Measurements from ENCODE around the gene EIF2AK2.

DNA sequence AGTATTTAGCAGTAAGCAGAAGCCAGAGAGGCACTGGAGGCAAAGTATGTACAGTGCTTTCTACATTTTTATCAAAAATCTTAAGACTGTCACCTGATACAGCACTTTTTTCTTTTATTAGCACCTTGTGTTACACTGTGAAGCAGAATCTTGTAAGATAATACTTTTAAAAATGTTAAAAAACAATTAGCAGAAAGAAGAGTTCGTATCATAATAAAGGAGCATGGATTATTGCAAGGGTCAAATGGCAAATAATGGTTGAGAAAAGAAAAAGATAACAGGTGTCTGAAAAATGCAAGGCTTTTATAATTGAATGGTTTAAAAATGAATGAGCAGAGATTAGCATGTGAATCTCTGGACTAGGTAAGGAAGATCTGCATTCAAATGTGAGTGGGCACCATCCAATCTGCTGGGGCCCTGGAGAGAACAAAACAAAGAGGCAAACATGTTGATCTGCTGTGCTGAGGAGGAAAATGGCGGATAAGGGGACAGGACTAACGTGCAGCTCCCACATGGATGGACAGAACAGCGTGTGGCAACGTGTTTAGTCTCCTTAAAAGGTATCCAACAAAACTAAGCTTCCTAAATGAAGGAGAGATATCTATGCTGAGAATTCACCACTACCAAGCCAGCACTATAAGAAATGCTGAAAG, 49.0 kb upstream of the EIF2AK2 start:
- TF ChIP-seq, protein P1, sequence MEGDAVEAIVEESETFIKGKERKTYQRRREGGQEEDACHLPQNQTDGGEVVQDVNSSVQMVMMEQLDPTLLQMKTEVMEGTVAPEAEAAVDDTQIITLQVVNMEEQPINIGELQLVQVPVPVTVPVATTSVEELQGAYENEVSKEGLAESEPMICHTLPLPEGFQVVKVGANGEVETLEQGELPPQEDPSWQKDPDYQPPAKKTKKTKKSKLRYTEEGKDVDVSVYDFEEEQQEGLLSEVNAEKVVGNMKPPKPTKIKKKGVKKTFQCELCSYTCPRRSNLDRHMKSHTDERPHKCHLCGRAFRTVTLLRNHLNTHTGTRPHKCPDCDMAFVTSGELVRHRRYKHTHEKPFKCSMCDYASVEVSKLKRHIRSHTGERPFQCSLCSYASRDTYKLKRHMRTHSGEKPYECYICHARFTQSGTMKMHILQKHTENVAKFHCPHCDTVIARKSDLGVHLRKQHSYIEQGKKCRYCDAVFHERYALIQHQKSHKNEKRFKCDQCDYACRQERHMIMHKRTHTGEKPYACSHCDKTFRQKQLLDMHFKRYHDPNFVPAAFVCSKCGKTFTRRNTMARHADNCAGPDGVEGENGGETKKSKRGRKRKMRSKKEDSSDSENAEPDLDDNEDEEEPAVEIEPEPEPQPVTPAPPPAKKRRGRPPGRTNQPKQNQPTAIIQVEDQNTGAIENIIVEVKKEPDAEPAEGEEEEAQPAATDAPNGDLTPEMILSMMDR (IDR thresholded peaks at IDR 0.05) = no peak
- TF ChIP-seq EP300 (IDR thresholded peaks at IDR 0.05) (no peak), POLR2AphosphoS5 (IDR thresholded peaks at IDR 0.05) (no peak)
